CD14-positive monocyte (primary cell): ENCODE results near the gene GTF2F2. TPM values are rescaled to one million over a fixed set of nuclear protein-coding genes. Genes with fewer than 3 reads are reported as not detected.

Source experiments
- DNase-seq, 3 donors: peaks; one replicate each; pipeline ENCODE4 v3.0.0-alpha.2; 2011 to 2022
- H2AFZ ChIP-seq: 2 replicates; pipeline ENCODE4 v1.6.0; 2012; ENCODE audit warnings: mild to moderate bottlenecking, low read depth, low read length, inconsistent platforms; ENCODE audit not compliant: insufficient read depth, poor library complexity, severe bottlenecking
- H3K27ac ChIP-seq, 2 donors: 1 replicate in 1 of 2; 2 replicates in 1 of 2; pipeline ENCODE4 v1.5.1; 2012 to 2013; ENCODE audit warnings: low read length in 2 of 2, control low read depth in 1 of 2, inconsistent platforms in 1 of 2, low read depth in 1 of 2, mild to moderate bottlenecking in 1 of 2
- H3K27me3 ChIP-seq, 2 donors: one replicate each; pipeline versions ENCODE4 v1.6.0 to v1.6.1; 2011 to 2013; ENCODE audit warnings: low read length in 2 of 2; ENCODE audit not compliant: control insufficient read depth in 2 of 2, insufficient read depth in 2 of 2
- H3K36me3 ChIP-seq, 2 donors: replicated peaks in 1 of 2; 1 replicate in 1 of 2; 2 replicates in 1 of 2; pipeline versions ENCODE4 v1.5.1 to v1.6.1; 2012 to 2013; ENCODE audit warnings: low read length in 2 of 2, control low read depth in 1 of 2, inconsistent platforms in 1 of 2, mild to moderate bottlenecking in 1 of 2; ENCODE audit not compliant: insufficient read depth in 2 of 2, control insufficient read depth in 1 of 2
- H3K4me1 ChIP-seq, 2 donors: 1 replicate in 1 of 2; 2 replicates in 1 of 2; pipeline versions ENCODE4 v1.5.1 to v1.6.1; 2012 to 2013; ENCODE audit warnings: low read length in 2 of 2, control low read depth in 1 of 2, inconsistent platforms in 1 of 2, mild to moderate bottlenecking in 1 of 2, moderate library complexity in 1 of 2; ENCODE audit not compliant: insufficient read depth in 2 of 2, control insufficient read depth in 1 of 2
- H3K4me2 ChIP-seq: replicated peaks from 2 replicates; pipeline ENCODE3; 2012; ENCODE audit warnings: low read length, moderate library complexity, mild to moderate bottlenecking; ENCODE audit not compliant: poor library complexity, severe bottlenecking; ENCODE audit errors: extremely low read depth
- H3K4me3 ChIP-seq, 3 experiments: fragments of 200-600 bp in 1 of 3; sonication (generic) in 1 of 3; replicated peaks in 1 of 3; 1 replicate in 2 of 3; 2 replicates in 1 of 3; pipeline ENCODE4 v1.5.1; 2011 to 2013; ENCODE audit warnings: low read length in 3 of 3, mild to moderate bottlenecking in 3 of 3, control low read depth in 2 of 3, low read depth in 2 of 3, inconsistent platforms in 1 of 3, moderate library complexity in 1 of 3
- H3K79me2 ChIP-seq: 2 replicates; pipeline ENCODE4 v1.6.0; 2012; ENCODE audit warnings: mild to moderate bottlenecking, control low read depth, inconsistent platforms, low read length, moderate library complexity; ENCODE audit not compliant: insufficient read depth
- H3K9ac ChIP-seq: 2 replicates; pipeline ENCODE4 v1.6.0; 2017; ENCODE audit warnings: low read length, mild to moderate bottlenecking; ENCODE audit not compliant: insufficient read depth, poor library complexity, severe bottlenecking
- H3K9me3 ChIP-seq, 2 donors: replicated peaks in 1 of 2; 1 replicate in 1 of 2; 2 replicates in 1 of 2; pipeline versions ENCODE4 v1.5.1 to v1.6.1; 2012 to 2013; ENCODE audit warnings: low read length in 2 of 2, control low read depth in 1 of 2; ENCODE audit not compliant: control insufficient read depth in 1 of 2, insufficient read depth in 1 of 2
- H4K20me1 ChIP-seq: 2 replicates; pipeline ENCODE4 v1.6.0; 2012; ENCODE audit warnings: mild to moderate bottlenecking, low read length, control low read depth, moderate library complexity; ENCODE audit not compliant: insufficient read depth
- H3K27ac Mint-ChIP-seq, 7 donors: one replicate each; pipeline ENCODE4 v1.8.0; 2020; ENCODE audit warnings: mild to moderate bottlenecking in 7 of 7, mixed read lengths in 7 of 7, moderate library complexity in 6 of 7, inconsistent platforms in 2 of 7
- H3K27me3 Mint-ChIP-seq, 3 donors: one replicate each; pipeline ENCODE4 v1.8.0; 2021 to 2022; ENCODE audit warnings: low read depth in 3 of 3, mild to moderate bottlenecking in 3 of 3, mixed read lengths in 3 of 3, moderate library complexity in 3 of 3, inconsistent platforms in 1 of 3
- H3K36me3 Mint-ChIP-seq, 2 donors: one replicate each; pipeline ENCODE4 v1.8.0; 2020; ENCODE audit warnings: mixed read lengths in 2 of 2, inconsistent platforms in 1 of 2, mild to moderate bottlenecking in 1 of 2
- H3K4me1 Mint-ChIP-seq: one replicate; pipeline ENCODE4 v1.8.0; 2020; ENCODE audit warnings: mild to moderate bottlenecking, mixed read lengths
- H3K4me3 Mint-ChIP-seq, 2 donors: one replicate each; pipeline ENCODE4 v1.8.0; 2020; ENCODE audit warnings: mild to moderate bottlenecking in 2 of 2, mixed read lengths in 2 of 2, moderate library complexity in 1 of 2
- H3K9me3 Mint-ChIP-seq, 7 donors: one replicate each; pipeline ENCODE4 v1.8.0; 2020 to 2022; ENCODE audit warnings: mixed read lengths in 7 of 7, mild to moderate bottlenecking in 6 of 7, moderate library complexity in 6 of 7, inconsistent platforms in 2 of 7
- WGBS: methylation state at CpG from one replicate; pipeline ENCODE4 v1.1.5; 2013; ENCODE audit warnings: missing lambda C conversion rate; ENCODE audit not compliant: insufficient coverage; 5-methylcytosine and 5-hydroxymethylcytosine counted together
- intact Hi-C, 2 donors: fragments of 100-400 bp; cut with micrococcal nuclease; formaldehyde crosslinking; loops; one replicate each; pipeline versions ENCODE4 v1.15.0 to v1.15.1; 2023
- polyA plus RNA-seq, 3 donors: library from polyadenylated mRNA; depleted of rRNA in 1 of 3; unstranded in 2 of 3; stranded (reverse) in 1 of 3; fragments of 300-500 nt in 2 of 3; fragments of >200 nt in 1 of 3; fragmentation: Illumina TruSeq in 2 of 3; gene quantifications; 1 replicate in 2 of 3; 2 replicates in 1 of 3; pipeline ENCODE4 v1.2.3, GENCODE V29; 2012 to 2021
- TF ChIP-seq, protein P1 (sequence below): fragments of 200-600 bp; IDR thresholded peaks from one replicate; pipeline ENCODE4 v1.8.0; 2022; ENCODE audit warnings: antibody characterized with exemption, mild to moderate bottlenecking

GTF2F2 gene
- polyA plus RNA-seq, 3 donors: 8.1 to 10.4 (median 8.5) TPM

DNA sequence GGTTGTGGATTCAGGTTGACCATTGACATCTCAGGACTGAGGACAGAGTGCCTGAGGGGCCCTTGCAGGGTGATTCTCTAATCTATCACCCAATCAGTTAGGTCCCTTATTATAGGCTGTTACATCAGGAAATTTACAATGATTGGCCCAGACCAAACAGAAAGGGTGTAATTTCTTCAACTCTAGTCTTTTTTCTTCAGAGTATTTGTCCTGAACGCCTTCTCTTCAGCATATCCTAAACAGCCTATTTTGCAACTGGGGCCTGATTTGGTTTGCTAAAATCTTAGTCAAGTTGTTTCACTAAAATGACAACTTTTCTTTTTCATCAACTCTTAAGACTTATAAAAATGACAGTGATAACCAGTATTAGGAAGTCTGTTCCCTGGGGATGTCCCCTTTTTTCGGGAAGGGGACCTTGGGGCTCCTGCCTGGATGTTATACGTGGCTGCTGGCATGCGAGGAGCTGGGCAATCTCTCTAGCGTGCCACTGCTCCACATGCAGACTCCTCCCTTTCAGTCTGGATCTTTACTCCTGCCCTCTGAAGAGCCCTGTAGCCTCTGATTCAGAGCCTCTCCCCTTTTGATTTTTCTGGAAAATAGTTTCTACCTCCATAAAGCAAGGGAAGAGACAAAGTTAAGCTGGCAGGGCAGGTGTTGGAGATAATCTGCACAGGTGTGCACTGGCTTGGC, 19.6 kb upstream of the GTF2F2 start:
- H3K36me3 ChIP-seq: no peaks in the 10 kb centered on the region
- DNase-seq: no peak
- TF ChIP-seq, protein P1, sequence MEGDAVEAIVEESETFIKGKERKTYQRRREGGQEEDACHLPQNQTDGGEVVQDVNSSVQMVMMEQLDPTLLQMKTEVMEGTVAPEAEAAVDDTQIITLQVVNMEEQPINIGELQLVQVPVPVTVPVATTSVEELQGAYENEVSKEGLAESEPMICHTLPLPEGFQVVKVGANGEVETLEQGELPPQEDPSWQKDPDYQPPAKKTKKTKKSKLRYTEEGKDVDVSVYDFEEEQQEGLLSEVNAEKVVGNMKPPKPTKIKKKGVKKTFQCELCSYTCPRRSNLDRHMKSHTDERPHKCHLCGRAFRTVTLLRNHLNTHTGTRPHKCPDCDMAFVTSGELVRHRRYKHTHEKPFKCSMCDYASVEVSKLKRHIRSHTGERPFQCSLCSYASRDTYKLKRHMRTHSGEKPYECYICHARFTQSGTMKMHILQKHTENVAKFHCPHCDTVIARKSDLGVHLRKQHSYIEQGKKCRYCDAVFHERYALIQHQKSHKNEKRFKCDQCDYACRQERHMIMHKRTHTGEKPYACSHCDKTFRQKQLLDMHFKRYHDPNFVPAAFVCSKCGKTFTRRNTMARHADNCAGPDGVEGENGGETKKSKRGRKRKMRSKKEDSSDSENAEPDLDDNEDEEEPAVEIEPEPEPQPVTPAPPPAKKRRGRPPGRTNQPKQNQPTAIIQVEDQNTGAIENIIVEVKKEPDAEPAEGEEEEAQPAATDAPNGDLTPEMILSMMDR: no peak
- Mint-ChIP-seq H3K4me1 (no peaks in the 10 kb centered on the region), H3K9me3 (peaks cover 0 to 3% (median 0%) of the 10 kb centered on the region in 7 donors), H3K27me3 (peaks cover 1 to 10% (median 3%) of the 10 kb centered on the region in 3 donors), H3K4me3 (no peak overlapping the region), H3K36me3 (no peaks in the 10 kb centered on the region), H3K27ac (no peak overlapping the region)
- no peak overlapping the region for H3K27ac ChIP-seq
- H3K79me2 ChIP-seq: no peaks in the 10 kb centered on the region
- H3K9ac ChIP-seq: no peak overlapping the region
- 92% methylated on average over 3 of the region's 5 CpGs for WGBS
- H3K9me3 ChIP-seq: no peaks in the 10 kb centered on the region
- H4K20me1 ChIP-seq: no peaks in the 10 kb centered on the region
- H3K27me3 ChIP-seq: no peaks in the 10 kb centered on the region
- no peak overlapping the region for H3K4me3 ChIP-seq
- no peaks in the 10 kb centered on the region for H3K4me1 ChIP-seq
- intact Hi-C loops: no loop called here
- no peak overlapping the region for H2AFZ ChIP-seq
- H3K4me2 ChIP-seq: no peak overlapping the region

DNA sequence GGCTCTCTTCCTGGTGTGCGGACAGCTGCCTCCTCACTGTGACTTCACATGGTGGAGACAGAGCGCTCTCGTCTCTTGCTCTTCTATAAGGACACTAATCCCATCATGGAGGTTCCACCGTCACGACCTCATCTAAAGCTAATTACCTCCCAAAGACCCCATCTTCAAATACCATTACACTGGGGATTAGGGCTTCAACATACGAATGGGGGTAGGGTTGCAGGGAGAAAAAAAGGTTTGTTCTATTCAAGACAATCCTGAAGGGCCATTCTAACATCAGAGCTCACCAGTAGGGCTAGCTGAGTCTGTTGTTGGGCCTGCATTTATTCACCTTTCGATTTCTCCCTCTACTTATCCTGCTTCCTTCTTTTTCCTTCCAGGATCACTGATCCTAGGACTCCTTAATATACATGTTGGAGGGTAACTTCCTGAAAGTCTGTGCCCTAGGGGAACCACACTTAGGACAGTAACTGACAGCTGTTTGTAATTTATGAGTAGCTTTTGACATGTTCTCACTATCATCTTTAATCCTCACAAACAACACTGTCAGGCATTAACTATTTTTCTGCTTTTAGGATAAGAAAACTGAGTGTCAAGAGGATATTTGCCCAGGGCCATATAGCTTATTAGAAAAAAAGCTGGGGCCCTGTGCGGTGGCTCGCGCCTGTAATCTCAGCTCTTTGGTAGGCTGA, 18.8 kb upstream of the GTF2F2 start:
- DNase-seq: no peak
- Histone ChIP-seq H4K20me1 (no peaks in the 10 kb centered on the region), H3K27me3 (no peaks in the 10 kb centered on the region), H3K4me3 (no peak overlapping the region), H3K9me3 (no peaks in the 10 kb centered on the region), H3K27ac (no peak overlapping the region), H3K4me1 (no peaks in the 10 kb centered on the region), H3K4me2 (no peak overlapping the region), H2AFZ (no peak overlapping the region), H3K79me2 (no peaks in the 10 kb centered on the region), H3K9ac (no peak overlapping the region), H3K36me3 (no peaks in the 10 kb centered on the region)
- no CpG with 5 or more reads among the region's 10 CpGs for WGBS
- Mint-ChIP-seq H3K27me3 (peaks cover 0 to 10% (median 1%) of the 10 kb centered on the region in 3 donors), H3K4me3 (no peak overlapping the region), H3K36me3 (no peaks in the 10 kb centered on the region), H3K4me1 (no peaks in the 10 kb centered on the region), H3K9me3 (peaks cover 0 to 3% (median 0%) of the 10 kb centered on the region in 7 donors), H3K27ac (no peak overlapping the region)
- intact Hi-C loops: no loop called here
- TF ChIP-seq, protein P1: no peak
